Keratinocyte (primary cell): ENCODE measurements around the gene RDH16. TPM values are rescaled to one million over a fixed set of nuclear protein-coding genes. Genes with fewer than 3 reads are reported as not detected.

Experiments used
- DNase-seq: peaks from one replicate; pipeline ENCODE4 v3.0.0-alpha.2; 2011; ENCODE audit warnings: low read depth, missing footprints, low spot score
- FAIRE-seq: peaks from 2 replicates; lab custom pipeline; 2011; peaks lifted over from hg19 to GRCh38; lab: Jason Lieb, UNC
- H2AFZ ChIP-seq: 2 replicates; pipeline ENCODE4 v1.6.0; 2012; ENCODE audit warnings: low read length, control low read depth, inconsistent platforms; ENCODE audit not compliant: control insufficient read depth
- H3K27ac ChIP-seq: 2 replicates; pipeline ENCODE4 v1.5.1; 2011; ENCODE audit warnings: low read length; ENCODE audit not compliant: control insufficient read depth, insufficient read depth
- H3K27me3 ChIP-seq: 3 replicates; pipeline ENCODE4 v1.6.0; 2011; ENCODE audit warnings: low read length; ENCODE audit not compliant: control insufficient read depth, insufficient read depth; ENCODE audit errors: extremely low read depth
- H3K36me3 ChIP-seq, 2 experiments: 2 replicates in 1 of 2; 3 replicates in 1 of 2; pipeline ENCODE4 v1.5.1; 2011; ENCODE audit warnings: low read length in 2 of 2, mild to moderate bottlenecking in 1 of 2; ENCODE audit not compliant: control insufficient read depth in 2 of 2, insufficient read depth in 2 of 2; ENCODE audit errors: extremely low read depth in 1 of 2
- H3K4me1 ChIP-seq: 3 replicates; pipeline ENCODE4 v1.5.1; 2011; ENCODE audit warnings: low read length; ENCODE audit not compliant: control insufficient read depth, insufficient read depth; ENCODE audit errors: extremely low read depth
- H3K4me2 ChIP-seq: 3 replicates; pipeline ENCODE4 v1.6.0; 2011; ENCODE audit warnings: low read depth, low read length; ENCODE audit not compliant: control insufficient read depth, insufficient read depth; ENCODE audit errors: extremely low read depth
- H3K4me3 ChIP-seq, 3 experiments: fragments of 200-600 bp in 1 of 3; sonication (generic) in 1 of 3; 2 replicates in 2 of 3; 3 replicates in 1 of 3; pipeline ENCODE4 v1.5.1; 2011 to 2016; ENCODE audit warnings: low read length in 3 of 3, mild to moderate bottlenecking in 3 of 3, control low read depth in 2 of 3, inconsistent platforms in 1 of 3, low read depth in 1 of 3, mixed read lengths in 1 of 3, mixed run types in 1 of 3, moderate library complexity in 1 of 3; ENCODE audit not compliant: control insufficient read depth in 2 of 3, insufficient read depth in 2 of 3; ENCODE audit errors: extremely low read depth in 1 of 3
- H3K79me2 ChIP-seq: 2 replicates; pipeline ENCODE4 v1.6.0; 2012; ENCODE audit warnings: low read length; ENCODE audit not compliant: control insufficient read depth, insufficient read depth
- H3K9ac ChIP-seq: 3 replicates; pipeline ENCODE4 v1.6.0; 2011; ENCODE audit warnings: low read length; ENCODE audit not compliant: control insufficient read depth, insufficient read depth; ENCODE audit errors: extremely low read depth
- H3K9me1 ChIP-seq: 3 replicates; pipeline ENCODE4 v1.6.0; 2011; ENCODE audit warnings: low read length; ENCODE audit not compliant: control insufficient read depth, insufficient read depth; ENCODE audit errors: extremely low read depth
- H3K9me3 ChIP-seq: 2 replicates; pipeline ENCODE4 v1.5.1; 2012; ENCODE audit warnings: low read depth, low read length; ENCODE audit not compliant: control insufficient read depth
- H4K20me1 ChIP-seq: 3 replicates; pipeline ENCODE4 v1.6.0; 2011; ENCODE audit warnings: low read length; ENCODE audit not compliant: control insufficient read depth, insufficient read depth; ENCODE audit errors: extremely low read depth
- EZH2 ChIP-seq: IDR thresholded peaks from one replicate; pipeline ENCODE4 v1.6.1; 2012; ENCODE audit warnings: inconsistent platforms, mild to moderate bottlenecking, low read length, moderate library complexity
- dilution Hi-C: fragments of 300-500 bp; cut with MboI; formaldehyde crosslinking; loops from one replicate; pipeline ENCODE4 v1.7.0; 2020; ENCODE audit warnings: low sequenced_read_pairs; ENCODE audit not compliant: extremely low pct_ligation_motif_present
- polyA plus RNA-seq, 5 experiments: library from polyadenylated mRNA; depleted of rRNA in 3 of 5; stranded (reverse) in 3 of 5; stranded (forward) in 1 of 5; unstranded in 1 of 5; fragments of >200 nt; gene quantifications; 1 replicate in 1 of 5; 2 replicates in 3 of 5; 3 replicates in 1 of 5; pipeline versions ENCODE4 v1.2.1 to v1.2.3, GENCODE V29; 2011 to 2012; ENCODE audit warnings: missing spikeins in 2 of 5, low read depth in 1 of 5, low replicate concordance in 1 of 5
- TF ChIP-seq, protein P1 (sequence below), 3 experiments: IDR thresholded peaks in 1 of 3; conservative IDR thresholded peaks in 1 of 3; optimal IDR thresholded peaks in 1 of 3; 2 replicates in 2 of 3; 3 replicates in 1 of 3; pipeline versions ENCODE3 to v1.5.1; 2011; ENCODE audit warnings: low read length in 3 of 3, mild to moderate bottlenecking in 3 of 3, moderate library complexity in 2 of 3, control low read depth in 1 of 3, inconsistent platforms in 1 of 3; ENCODE audit not compliant: insufficient read depth in 2 of 3; ENCODE audit errors: extremely low read depth in 1 of 3

RDH16 gene
- polyA plus RNA-seq, 1 donor (not counting 4 experiments of a cell fraction or from before 2014, with no cell fraction given): 0.21 TPM

DNA sequence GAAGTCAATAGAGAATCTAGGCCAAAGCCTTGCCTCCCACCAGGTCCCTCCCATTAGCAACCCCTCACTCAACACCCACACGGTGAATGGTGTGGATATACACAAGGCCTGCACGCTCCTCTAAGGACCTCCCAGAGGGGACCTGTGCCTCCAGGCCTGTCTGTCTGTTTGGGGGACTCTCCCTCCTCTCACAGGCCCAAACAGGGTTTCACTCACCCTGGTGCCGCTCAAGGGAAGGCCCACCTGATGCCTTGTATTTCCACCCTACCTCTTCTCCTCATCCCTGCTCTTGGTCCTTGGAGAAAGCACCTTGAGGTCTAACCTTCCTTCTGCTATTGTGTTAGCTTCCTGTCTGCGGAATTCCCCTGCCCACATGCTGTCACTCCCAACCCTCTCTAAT is 27.6 kb downstream of the RDH16 start:
- H3K4me3 ChIP-seq: no peak overlapping the region
- dilution Hi-C loops: no loop called here
- no peak for TF ChIP-seq EZH2
- TF ChIP-seq, protein P1, sequence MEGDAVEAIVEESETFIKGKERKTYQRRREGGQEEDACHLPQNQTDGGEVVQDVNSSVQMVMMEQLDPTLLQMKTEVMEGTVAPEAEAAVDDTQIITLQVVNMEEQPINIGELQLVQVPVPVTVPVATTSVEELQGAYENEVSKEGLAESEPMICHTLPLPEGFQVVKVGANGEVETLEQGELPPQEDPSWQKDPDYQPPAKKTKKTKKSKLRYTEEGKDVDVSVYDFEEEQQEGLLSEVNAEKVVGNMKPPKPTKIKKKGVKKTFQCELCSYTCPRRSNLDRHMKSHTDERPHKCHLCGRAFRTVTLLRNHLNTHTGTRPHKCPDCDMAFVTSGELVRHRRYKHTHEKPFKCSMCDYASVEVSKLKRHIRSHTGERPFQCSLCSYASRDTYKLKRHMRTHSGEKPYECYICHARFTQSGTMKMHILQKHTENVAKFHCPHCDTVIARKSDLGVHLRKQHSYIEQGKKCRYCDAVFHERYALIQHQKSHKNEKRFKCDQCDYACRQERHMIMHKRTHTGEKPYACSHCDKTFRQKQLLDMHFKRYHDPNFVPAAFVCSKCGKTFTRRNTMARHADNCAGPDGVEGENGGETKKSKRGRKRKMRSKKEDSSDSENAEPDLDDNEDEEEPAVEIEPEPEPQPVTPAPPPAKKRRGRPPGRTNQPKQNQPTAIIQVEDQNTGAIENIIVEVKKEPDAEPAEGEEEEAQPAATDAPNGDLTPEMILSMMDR (optimal IDR thresholded peaks at IDR 0.05 in 1 of 3, IDR thresholded peaks at IDR 0.05 in 1 of 3, conservative IDR thresholded peaks at IDR 0.05 in 1 of 3; ENCODE audit: extremely low read depth in 1 of 3, insufficient read depth in 2 of 3, low read length in 3 of 3): no peak
- no peak overlapping the region for H3K4me2 ChIP-seq
- H3K9ac ChIP-seq: no peak overlapping the region
- peaks cover 18% of the 10 kb centered on the region for H3K4me1 ChIP-seq
- no peaks in the 10 kb centered on the region for H3K9me1 ChIP-seq
- no peaks in the 10 kb centered on the region for H3K79me2 ChIP-seq
- H3K27ac ChIP-seq: no peak overlapping the region
- no peaks in the 10 kb centered on the region for H3K9me3 ChIP-seq
- H3K27me3 ChIP-seq: peaks cover 6% of the 10 kb centered on the region
- H4K20me1 ChIP-seq: no peaks in the 10 kb centered on the region
- FAIRE-seq: no peak
- no peaks in the 10 kb centered on the region for H3K36me3 ChIP-seq
- no peak overlapping the region for H2AFZ ChIP-seq
- no peak for DNase-seq

DNA sequence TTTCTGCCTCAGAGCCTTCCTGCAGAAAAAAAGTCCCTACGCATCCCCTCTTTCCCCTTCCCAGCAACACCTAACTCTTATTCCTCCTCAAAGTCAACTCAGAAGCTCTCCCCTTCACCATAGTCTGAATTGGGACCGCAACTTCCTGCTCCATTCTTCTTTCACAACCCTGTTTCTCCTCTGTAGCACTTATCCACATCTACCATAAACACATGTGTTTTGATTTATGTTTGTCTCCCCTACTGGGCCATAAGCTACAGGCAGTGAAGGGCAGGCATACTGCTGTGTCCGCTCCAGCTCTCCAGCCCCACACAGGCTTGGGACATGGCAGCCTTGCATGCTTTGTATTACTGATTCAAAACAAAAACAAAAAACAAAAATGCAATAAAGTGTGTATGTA is 29.1 kb downstream of the RDH16 start:
- Histone ChIP-seq H3K27ac (no peak overlapping the region), H3K4me1 (peaks cover 17% of the 10 kb centered on the region), H3K4me2 (no peak overlapping the region), H2AFZ (no peak overlapping the region), H3K4me3 (no peak overlapping the region), H3K9me3 (no peaks in the 10 kb centered on the region), H3K36me3 (no peaks in the 10 kb centered on the region), H3K79me2 (no peaks in the 10 kb centered on the region), H3K9me1 (no peaks in the 10 kb centered on the region), H4K20me1 (no peaks in the 10 kb centered on the region), H3K9ac (no peak overlapping the region), H3K27me3 (peaks cover 6% of the 10 kb centered on the region)
- no peak for DNase-seq
- dilution Hi-C loops: no loop called here
- TF ChIP-seq, protein P1 (optimal IDR thresholded peaks at IDR 0.05 in 1 of 3, IDR thresholded peaks at IDR 0.05 in 1 of 3, conservative IDR thresholded peaks at IDR 0.05 in 1 of 3; ENCODE audit: extremely low read depth in 1 of 3, insufficient read depth in 2 of 3, low read length in 3 of 3): no peak
- no peak for TF ChIP-seq EZH2
- no peak for FAIRE-seq
